HG02884 (cell line): ENCODE results near the gene SLC12A7.

Source experiments
- ATAC-seq: cut with Tn5 transposase; IDR thresholded peaks from one replicate; pipeline ENCODE4 v1.9.1; 2021; ENCODE audit warnings: mild to moderate bottlenecking, moderate library complexity; ENCODE audit not compliant: unreplicated experiment

SLC12A7 gene

GRCh38 chr5:1038417-1039209, 73.2 kb downstream of the SLC12A7 start:
- no peak for ATAC-seq

- no peak for ATAC-seq
Observed at GRCh38 chr5:1037671-1038416, 74.0 kb downstream of the SLC12A7 start.

- no peak for ATAC-seq
Observed at GRCh38 chr5:1037123-1037670, 74.7 kb downstream of the SLC12A7 start.

GRCh38 chr5:1036504-1037122, 75.2 kb downstream of the SLC12A7 start:
- ATAC-seq: no peak

- no peak for ATAC-seq
Observed at GRCh38 chr5:1035421-1036405, 76.2 kb downstream of the SLC12A7 start.

- no peak for ATAC-seq
Observed at GRCh38 chr5:1034986-1035385, 76.9 kb downstream of the SLC12A7 start.

- ATAC-seq: no peak
Observed at GRCh38 chr5:1034421-1034905, 77.4 kb downstream of the SLC12A7 start.

GRCh38 chr5:1033606-1034420, 78.0 kb downstream of the SLC12A7 start:
- no peak for ATAC-seq

- no peak for ATAC-seq
Observed at GRCh38 chr5:1033178-1033577, 78.7 kb downstream of the SLC12A7 start.

GRCh38 chr5:1032551-1033027, 79.3 kb downstream of the SLC12A7 start:
- no peak for ATAC-seq

- no peak for ATAC-seq
Observed at GRCh38 chr5:1032011-1032410, 79.9 kb downstream of the SLC12A7 start.

- ATAC-seq: no peak
Observed at GRCh38 chr5:1031306-1031959, 80.4 kb downstream of the SLC12A7 start.

- ATAC-seq: no peak
Observed at GRCh38 chr5:1030801-1031271, 81.0 kb downstream of the SLC12A7 start.

GRCh38 chr5:1029945-1030625, 81.8 kb downstream of the SLC12A7 start:
- no peak for ATAC-seq

GRCh38 chr5:1029282-1029944, 82.5 kb downstream of the SLC12A7 start:
- no peak for ATAC-seq

GRCh38 chr5:1028481-1029281, 83.2 kb downstream of the SLC12A7 start:
- no peak for ATAC-seq
